Activated CD4-positive, alpha-beta T cell treated with anti-CD3 and anti-CD28 coated beads for 36 hours (primary cell): ENCODE results near the gene SLC25A3. TPM values are rescaled to one million over a fixed set of nuclear protein-coding genes. Genes with fewer than 3 reads are reported as not detected.

Experiments used
- ATAC-seq: fragments of 200-7000 bp; cut with Tn5 transposase; one replicate; pipeline ENCODE4 v1.10.0; 2021; ENCODE audit warnings: mild to moderate bottlenecking, moderate library complexity
- CTCF ChIA-PET: fragments of 350-600 bp; sonication (Branson Sonifier 250); formaldehyde crosslinking; loops from one replicate; lab custom pipeline; 2021; ENCODE audit warnings: antibody characterized with exemption; lab: Charles Lee
- POLR2A ChIA-PET: fragments of 350-600 bp; sonication (Branson Sonifier 250); formaldehyde crosslinking; loops from one replicate; lab custom pipeline; 2021; ENCODE audit warnings: antibody characterized with exemption, inconsistent platforms; lab: Charles Lee
- DNase-seq: peaks from one replicate; pipeline ENCODE4 v3.0.0-alpha.2; 2020
- H3K27ac Mint-ChIP-seq: one replicate; pipeline ENCODE4 v1.8.0; 2021; ENCODE audit warnings: mixed read lengths
- H3K27me3 Mint-ChIP-seq: one replicate; pipeline ENCODE4 v1.8.0; 2021; ENCODE audit warnings: mixed read lengths
- H3K36me3 Mint-ChIP-seq: one replicate; pipeline ENCODE4 v1.8.0; 2021; ENCODE audit warnings: low read depth, mixed read lengths
- H3K4me1 Mint-ChIP-seq: one replicate; pipeline ENCODE4 v1.8.0; 2021; ENCODE audit warnings: mixed read lengths
- H3K4me3 Mint-ChIP-seq: one replicate; pipeline ENCODE4 v1.8.0; 2021; ENCODE audit warnings: mild to moderate bottlenecking, moderate library complexity, mixed read lengths
- H3K9me3 Mint-ChIP-seq: one replicate; pipeline ENCODE4 v1.8.0; 2021; ENCODE audit warnings: low read depth, mixed read lengths
- intact Hi-C, 2 experiments: fragments of 100-400 bp; cut with DNase I in 1 of 2; cut with micrococcal nuclease in 1 of 2; formaldehyde crosslinking; loops; one replicate each; pipeline versions ENCODE4 v1.14.2 to v1.15.1; 2022 to 2024; cut with DNase I, micrococcal nuclease
- total RNA-seq, 2 experiments: library from RNA; stranded (reverse); gene quantifications; one replicate each; pipeline ENCODE4 v1.2.3, GENCODE V29; 2021

The SLC25A3 gene
- total RNA-seq, 2 experiments from 2014 or later: 426 to 591 TPM

DNA sequence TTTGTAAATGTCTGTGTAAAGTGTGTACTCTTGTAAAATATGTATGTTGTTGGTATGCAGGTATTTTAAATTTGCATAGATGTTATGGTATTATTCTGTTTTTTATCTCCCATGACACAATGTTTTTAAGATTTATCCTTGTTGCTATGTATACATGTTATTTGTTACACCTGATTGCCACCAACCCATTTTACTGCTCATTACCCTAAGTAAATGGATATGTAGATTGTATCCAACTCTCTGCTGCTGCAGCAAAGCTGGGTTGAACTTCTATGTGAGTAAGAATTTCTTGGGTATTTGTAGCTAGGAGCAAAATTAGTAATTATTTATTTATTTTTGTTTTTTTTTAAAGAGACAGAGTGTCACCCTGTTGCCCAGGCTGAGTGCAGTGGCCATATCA is 57.8 kb downstream of the SLC25A3 start:
- intact Hi-C loops: loop anchor here in 1 of 2 experiments (5.0 kb wide), 1 partner anchor 224 kb away; no protein-coding TSS in a partner anchor

GRCh38 chr12:98653866-98654493 is 60.5 kb downstream of the SLC25A3 start:
- intact Hi-C loops: loop anchor here (1.0 to 5.0 kb wide), 5 partner anchors 87 to 229 kb away; no protein-coding TSS in a partner anchor
- no peak for ATAC-seq
- no peak for DNase-seq
- no peaks in the 10 kb centered on the region for H3K27me3 Mint-ChIP-seq
- ChIA-PET POLR2A (no interaction called here), CTCF (interaction anchor here (1.0 to 1.5 kb wide), 7 partner anchors 8 to 149 kb away, joined by 3 to 6 read pairs (median 3); partner anchors contain the start of gene IKBIP)
- H3K4me1 Mint-ChIP-seq: peaks cover 18% of the 10 kb centered on the region
- H3K36me3 Mint-ChIP-seq: peaks cover 8% of the 10 kb centered on the region
- no peak overlapping the region for H3K4me3 Mint-ChIP-seq
- no peaks in the 10 kb centered on the region for H3K9me3 Mint-ChIP-seq
- no peak overlapping the region for H3K27ac Mint-ChIP-seq

More for the DNA sequence above, 57.8 kb downstream of the SLC25A3 start:
- Mint-ChIP-seq H3K27me3 (no peaks in the 10 kb centered on the region), H3K9me3 (no peaks in the 10 kb centered on the region), H3K4me1 (peaks cover 16% of the 10 kb centered on the region), H3K4me3 (no peak overlapping the region), H3K36me3 (peaks cover 6% of the 10 kb centered on the region), H3K27ac (no peak overlapping the region)
- ATAC-seq (no peak), DNase-seq (no peak)
- CTCF ChIA-PET: interaction anchor here (1.0 to 4.0 kb wide), 6 partner anchors 11 to 257 kb away, joined by 3 to 12 read pairs (median 4); no protein-coding TSS in a partner anchor
- POLR2A ChIA-PET: no interaction called here

Other genes with a start within 250 kb of the SLC25A3 start
- 100 to 1,000 TPM; 328 to 429 TPM for gene TMPO, start 78.1 kb upstream of the SLC25A3 start, total RNA-seq
- 10 to 100 TPM; 20.1 to 27.0 TPM for gene IKBIP, start 51.1 kb downstream of the SLC25A3 start, total RNA-seq
- 10 to 100 TPM; 16.5 to 17.4 TPM for gene APAF1, start 51.6 kb downstream of the SLC25A3 start, total RNA-seq